Liver (tissue), 9 donors: ENCODE measurements around the gene TUB. TPM values are rescaled to one million over a fixed set of nuclear protein-coding genes. Genes with fewer than 3 reads are reported as not detected.
A peak's percentile ranks its signal among the peaks of the same experiment; 100 is the strongest.

Experiments
- DNase-seq: peaks from one replicate; pipeline ENCODE4 v3.0.0-alpha.2; 2017; ENCODE audit warnings: low spot score
- H3K27ac ChIP-seq, 2 donors: one replicate each; pipeline ENCODE4 v1.7.0; 2013; ENCODE audit warnings: inconsistent platforms in 2 of 2, low read length in 2 of 2, control low read depth in 1 of 2, low read depth in 1 of 2, mild to moderate bottlenecking in 1 of 2
- H3K27me3 ChIP-seq, 4 donors: one replicate each; pipeline versions ENCODE4 v1.6.1 to v1.7.0; 2013; ENCODE audit warnings: low read length in 3 of 4, inconsistent platforms in 1 of 4, mild to moderate bottlenecking in 1 of 4, moderate library complexity in 1 of 4; ENCODE audit not compliant: control insufficient read depth in 4 of 4, insufficient read depth in 4 of 4
- H3K36me3 ChIP-seq, 4 donors: one replicate each; pipeline versions ENCODE4 v1.6.1 to v1.7.0; 2013; ENCODE audit warnings: low read length in 3 of 4, mild to moderate bottlenecking in 3 of 4, low read depth in 1 of 4, moderate library complexity in 1 of 4; ENCODE audit not compliant: control insufficient read depth in 4 of 4, insufficient read depth in 3 of 4
- H3K4me1 ChIP-seq, 4 donors: one replicate each; pipeline versions ENCODE4 v1.6.1 to v1.7.0; 2013; ENCODE audit warnings: low read length in 3 of 4, mild to moderate bottlenecking in 3 of 4, moderate library complexity in 1 of 4; ENCODE audit not compliant: control insufficient read depth in 4 of 4, insufficient read depth in 4 of 4
- H3K4me3 ChIP-seq, 3 donors: one replicate each; pipeline versions ENCODE4 v1.6.1 to v1.7.0; 2013; ENCODE audit warnings: low read length in 3 of 3, control low read depth in 1 of 3, low read depth in 1 of 3, mild to moderate bottlenecking in 1 of 3
- H3K9ac ChIP-seq, 2 donors: one replicate each; pipeline ENCODE4 v1.7.0; 2013; ENCODE audit warnings: low read length in 2 of 2, mild to moderate bottlenecking in 2 of 2, moderate library complexity in 2 of 2, control low read depth in 1 of 2, low read depth in 1 of 2
- H3K9me3 ChIP-seq, 4 donors: one replicate each; pipeline versions ENCODE4 v1.6.1 to v1.7.0; 2013; ENCODE audit warnings: low read length in 3 of 4; ENCODE audit not compliant: control insufficient read depth in 4 of 4
- ATF3 ChIP-seq: IDR thresholded peaks from 2 replicates; pipeline ENCODE4 v1.6.1; 2016; ENCODE audit warnings: antibody characterized with exemption
- CTCF ChIP-seq: fragments of 150-350 bp; IDR thresholded peaks from 2 replicates; pipeline ENCODE4 v1.5.1; 2017; ENCODE audit warnings: improper control_type of control experiment, low read depth, low read length; ENCODE audit not compliant: missing input control
- EGR1 ChIP-seq, 2 donors: IDR thresholded peaks; 2 replicates each; pipeline ENCODE4 v1.6.1; 2016 to 2018; ENCODE audit warnings: antibody characterized with exemption in 2 of 2, low read depth in 2 of 2
- FOXA1 ChIP-seq: IDR thresholded peaks from 2 replicates; pipeline ENCODE4 v1.6.1; 2016; ENCODE audit warnings: antibody characterized with exemption
- FOXA2 ChIP-seq: IDR thresholded peaks from 2 replicates; pipeline ENCODE4 v1.6.1; 2016; ENCODE audit warnings: antibody characterized with exemption
- GABPA ChIP-seq, 2 donors: IDR thresholded peaks in 1 of 2; conservative IDR thresholded peaks in 1 of 2; 2 replicates each; pipeline ENCODE4 v1.6.1; 2016; ENCODE audit warnings: antibody characterized with exemption in 2 of 2, mild to moderate bottlenecking in 1 of 2, moderate library complexity in 1 of 2
- HNF4A ChIP-seq, 2 donors: conservative IDR thresholded peaks; 2 replicates each; pipeline ENCODE4 v1.6.1; 2016; ENCODE audit warnings: antibody characterized with exemption in 2 of 2, mild to moderate bottlenecking in 2 of 2
- HNF4G ChIP-seq: IDR thresholded peaks from 2 replicates; pipeline ENCODE4 v1.6.1; 2016; ENCODE audit warnings: antibody characterized with exemption
- JUND ChIP-seq, 2 donors: IDR thresholded peaks; 2 replicates each; pipeline ENCODE4 v1.6.1; 2016; ENCODE audit warnings: antibody characterized with exemption in 2 of 2
- MAX ChIP-seq: IDR thresholded peaks from 2 replicates; pipeline ENCODE4 v1.6.1; 2016; ENCODE audit warnings: antibody characterized with exemption
- NR2F2 ChIP-seq: IDR thresholded peaks from 2 replicates; pipeline ENCODE4 v1.6.1; 2016; ENCODE audit warnings: antibody characterized with exemption
- RAD21 ChIP-seq, 2 donors: IDR thresholded peaks; 2 replicates each; pipeline ENCODE4 v1.6.1; 2016; ENCODE audit warnings: antibody characterized with exemption in 2 of 2, mild to moderate bottlenecking in 2 of 2
- REST ChIP-seq: IDR thresholded peaks from 2 replicates; pipeline ENCODE4 v1.6.1; 2016; ENCODE audit warnings: antibody characterized with exemption, mild to moderate bottlenecking
- RXRA ChIP-seq, 2 donors: IDR thresholded peaks; 2 replicates each; pipeline ENCODE4 v1.6.1; 2017 to 2018; ENCODE audit warnings: antibody characterized with exemption in 2 of 2, mild to moderate bottlenecking in 1 of 2
- SP1 ChIP-seq: IDR thresholded peaks from 2 replicates; pipeline ENCODE4 v1.6.1; 2018; ENCODE audit warnings: antibody characterized with exemption, mild to moderate bottlenecking
- TAF1 ChIP-seq: conservative IDR thresholded peaks from 2 replicates; pipeline ENCODE4 v1.6.1; 2016; ENCODE audit warnings: antibody characterized with exemption, mild to moderate bottlenecking
- YY1 ChIP-seq: IDR thresholded peaks from 2 replicates; pipeline ENCODE4 v1.6.1; 2016; ENCODE audit warnings: antibody characterized with exemption, mild to moderate bottlenecking
- ZBTB33 ChIP-seq: IDR thresholded peaks from 2 replicates; pipeline ENCODE4 v1.6.1; 2016; ENCODE audit warnings: antibody characterized with exemption
- WGBS: extraction: QIAGEN DNeasy Blood & Tissue Kit; methylation state at CpG from one replicate; pipeline ENCODE4 v1.1.7; 2013; 5-methylcytosine and 5-hydroxymethylcytosine counted together
- polyA plus RNA-seq, 2 donors: library from polyadenylated mRNA; stranded (reverse) in 1 of 2; unstranded in 1 of 2; fragments of 200-250 nt in 1 of 2; fragments of >200 nt in 1 of 2; fragmentation: Nextera tagmentation in 1 of 2; extraction: Ambion mirVana in 1 of 2; gene quantifications; one replicate each; pipeline versions ENCODE4 v1.2.1 to v1.2.3, GENCODE V29; 2013 to 2015
- total RNA-seq, 2 donors: library from RNA; depleted of rRNA; stranded (reverse); fragments of >200 nt; gene quantifications; one replicate each; pipeline ENCODE4 v1.2.3, GENCODE V29; 2014
- donor health status: healthy.
- donor health status: healthy.
- donor health status: healthy.
- donor health status: healthy.
- donor health status: healthy.

TUB gene
- total and polyA plus RNA-seq, 4 donors = 0.15 to 1.3 (median 0.66) TPM

GRCh38 chr11:8068605-8069221 is 12.3 kb upstream of the TUB start:
- Histone ChIP-seq H3K36me3 (no peaks in the 10 kb centered on the region), H3K9ac (peak overlapping the region; percentile 0 to 45), H3K4me3 (peak overlapping the region in 1 of 3 donors; percentile 21), H3K27ac (peak overlapping the region; percentile 75 to 85), H3K4me1 (peaks cover 4 to 17% (median 14%) of the 10 kb centered on the region in 4 donors), H3K9me3 (no peaks in the 10 kb centered on the region), H3K27me3 (no peaks in the 10 kb centered on the region)
- DNase-seq = no peak
- TF ChIP-seq MAX (no peak), ZBTB33 (no peak), NR2F2 (peak; percentile 90), SP1 (peak; percentile 87), HNF4A (conservative IDR thresholded peaks at IDR 0.05) (peak; percentile 80), ATF3 (peak; percentile 87), CTCF (no peak), GABPA (IDR thresholded peaks at IDR 0.05 in 1 of 2, conservative IDR thresholded peaks at IDR 0.05 in 1 of 2) (no peak), RXRA (IDR thresholded peaks at IDR 0.05) (peak; percentile 95 to 97), EGR1 (IDR thresholded peaks at IDR 0.05; ENCODE audit: low read depth in 2 of 2) (no peak), FOXA1 (no peak), JUND (IDR thresholded peaks at IDR 0.05) (peak; percentile 77 to 94), RAD21 (IDR thresholded peaks at IDR 0.05) (peak; percentile 10 to 12), REST (no peak), HNF4G (peak; percentile 52), TAF1 (no peak), YY1 (peak; percentile 68), FOXA2 (no peak)
- 11% methylated on average over 15 of the region's 15 CpGs for WGBS
